ENCODE data around the gene C4orf50.
"Not testable (repeated sequence)": the region's sequence is repeated elsewhere in the genome, so short reads cannot be mapped to it uniquely, and the experiment has no call there.

Gene C4orf50

DNA sequence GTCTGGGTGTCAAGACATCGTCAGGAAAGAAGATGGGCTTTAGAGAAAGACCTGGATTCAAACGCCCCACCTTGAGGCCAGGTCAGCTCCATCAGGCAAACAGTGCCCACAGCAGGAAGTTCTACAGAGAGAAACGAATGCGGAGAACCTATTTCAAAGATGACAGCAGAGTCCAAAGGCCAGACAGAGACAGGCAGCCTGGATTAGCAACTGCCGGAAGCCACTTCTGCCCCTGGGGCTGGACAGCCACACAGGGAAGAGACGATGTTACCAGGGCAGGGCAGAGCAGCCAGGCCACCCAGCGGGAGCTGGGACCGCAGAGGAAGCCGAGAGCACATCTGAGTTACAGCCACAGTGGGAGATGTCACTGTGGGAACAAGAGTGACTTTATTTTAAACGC, 1.2 kb downstream of the C4orf50 start:
- DNase-seq (ENCODE audit: low read depth): no peak

DNA sequence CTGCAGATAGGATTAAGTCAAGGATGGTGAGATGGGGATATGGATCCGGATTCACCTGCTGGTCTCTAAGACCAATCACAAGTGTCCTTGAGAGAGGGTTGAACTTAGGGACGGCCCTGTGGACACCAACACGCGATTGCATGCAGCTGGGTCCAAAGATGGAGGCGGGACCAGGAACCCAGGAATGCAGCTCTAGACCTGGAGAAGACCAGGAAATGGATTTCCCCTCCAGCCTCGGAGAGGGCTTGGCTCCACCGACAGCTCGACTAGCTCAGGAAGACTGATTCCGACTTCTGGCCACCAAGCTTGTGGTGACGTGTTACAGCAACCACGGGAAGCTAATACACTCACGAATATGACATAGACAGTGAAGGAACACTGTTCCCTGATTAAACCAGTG, 4.7 kb downstream of the C4orf50 start:
- no peak for DNase-seq (ENCODE audit: low read depth)

DNA sequence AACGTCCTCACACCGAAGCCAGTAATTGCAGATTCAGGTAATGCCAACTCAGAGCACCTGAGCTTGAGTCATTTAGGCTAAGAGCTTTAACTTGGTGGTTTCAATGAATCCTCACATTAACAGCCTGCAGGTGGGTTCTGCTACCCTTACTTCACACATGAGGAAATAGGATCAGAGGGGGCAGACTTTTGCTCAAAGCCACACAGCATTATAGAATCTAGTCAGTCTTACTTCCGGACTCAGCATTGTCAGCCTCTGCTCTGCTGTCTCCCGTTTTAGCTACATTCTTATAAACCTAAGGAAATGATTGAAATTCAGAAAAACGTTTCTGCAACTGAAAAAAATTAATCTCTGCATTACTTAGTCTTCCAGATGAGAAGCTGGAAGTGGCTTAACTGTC, 6.0 kb downstream of the C4orf50 start:
- no peak for DNase-seq (ENCODE audit: low read depth)

DNA sequence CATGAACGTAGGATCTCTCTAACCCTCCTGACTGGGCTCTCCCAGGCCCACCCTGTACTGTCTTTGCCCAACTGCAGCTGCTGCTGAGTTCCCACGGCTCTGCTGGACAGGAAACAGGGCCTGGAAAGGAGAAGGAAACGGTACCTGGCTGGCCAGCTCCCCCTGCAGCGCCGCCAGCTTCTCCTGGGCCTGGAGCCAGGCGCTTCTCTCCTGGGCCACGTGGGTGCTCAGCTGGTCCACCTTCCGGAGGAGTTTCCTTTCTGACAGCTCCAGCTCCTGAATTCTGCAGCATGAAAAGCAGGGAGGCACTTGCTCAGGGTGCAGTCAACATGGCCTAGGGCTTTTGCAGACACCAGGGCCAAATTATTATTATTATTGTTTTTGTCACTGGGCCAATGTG, 6.5 kb downstream of the C4orf50 start:
- no peak for DNase-seq (ENCODE audit: low read depth)

DNA sequence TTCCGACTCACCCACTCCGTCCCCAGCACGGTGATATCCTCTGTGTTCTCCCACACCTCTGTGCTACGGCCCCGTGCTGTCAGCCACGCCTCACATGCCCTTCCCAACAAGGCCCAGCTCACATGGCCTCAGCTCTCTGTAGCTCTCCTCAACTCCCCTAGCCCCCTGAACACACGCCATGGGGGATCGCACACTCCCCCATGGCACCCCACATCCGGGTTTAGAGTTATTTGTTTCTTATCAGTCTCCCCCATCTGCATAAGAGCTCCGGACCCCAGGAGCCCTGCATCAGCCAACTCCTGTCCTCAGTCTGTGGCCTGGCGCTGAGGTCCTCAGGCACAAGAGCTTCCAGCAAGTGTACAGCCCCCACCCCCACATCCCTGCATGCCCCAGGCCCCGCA, 7.0 kb downstream of the C4orf50 start:
- DNase-seq (ENCODE audit: low read depth): no peak

DNA sequence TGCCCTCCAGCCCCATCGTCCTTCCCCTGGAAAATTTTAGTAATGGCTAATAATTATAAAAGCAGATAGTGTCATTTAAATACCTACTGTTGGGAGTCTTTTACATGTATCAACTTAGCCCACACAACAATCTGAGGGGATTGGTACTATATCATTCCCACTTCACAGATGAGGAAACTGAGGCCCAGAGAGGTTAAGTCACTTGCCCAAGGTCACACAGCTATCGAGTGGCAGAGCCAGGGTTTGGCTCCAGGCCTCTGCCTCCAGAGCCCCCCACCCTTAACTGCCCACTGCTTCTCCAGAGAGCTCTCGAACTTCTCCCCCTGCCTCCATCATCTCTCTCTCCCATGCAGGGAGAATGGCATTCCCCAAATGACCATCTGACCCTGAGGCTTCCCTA, 7.4 kb downstream of the C4orf50 start:
- DNase-seq (ENCODE audit: low read depth): no peak

DNA sequence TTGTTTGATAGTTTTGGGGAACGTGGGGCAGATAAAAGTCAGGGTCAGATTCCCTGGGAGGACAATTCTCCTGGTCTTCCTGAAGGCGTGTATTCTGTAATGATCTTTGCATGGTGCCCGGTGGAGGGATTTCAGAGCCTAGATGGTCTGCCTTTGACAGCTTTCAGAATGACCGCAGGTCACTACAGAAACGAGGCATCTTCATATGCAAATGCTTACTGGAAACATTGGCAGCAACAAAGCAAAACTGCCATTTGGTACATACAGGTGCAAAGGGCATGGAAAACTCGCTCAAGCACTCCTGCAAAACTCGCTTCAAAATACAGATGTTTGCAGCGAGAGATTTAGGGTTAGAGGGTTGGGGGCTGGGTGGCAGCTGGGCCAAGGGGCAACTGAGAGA, 8.8 kb downstream of the C4orf50 start:
- no peak for DNase-seq (ENCODE audit: low read depth)

DNA sequence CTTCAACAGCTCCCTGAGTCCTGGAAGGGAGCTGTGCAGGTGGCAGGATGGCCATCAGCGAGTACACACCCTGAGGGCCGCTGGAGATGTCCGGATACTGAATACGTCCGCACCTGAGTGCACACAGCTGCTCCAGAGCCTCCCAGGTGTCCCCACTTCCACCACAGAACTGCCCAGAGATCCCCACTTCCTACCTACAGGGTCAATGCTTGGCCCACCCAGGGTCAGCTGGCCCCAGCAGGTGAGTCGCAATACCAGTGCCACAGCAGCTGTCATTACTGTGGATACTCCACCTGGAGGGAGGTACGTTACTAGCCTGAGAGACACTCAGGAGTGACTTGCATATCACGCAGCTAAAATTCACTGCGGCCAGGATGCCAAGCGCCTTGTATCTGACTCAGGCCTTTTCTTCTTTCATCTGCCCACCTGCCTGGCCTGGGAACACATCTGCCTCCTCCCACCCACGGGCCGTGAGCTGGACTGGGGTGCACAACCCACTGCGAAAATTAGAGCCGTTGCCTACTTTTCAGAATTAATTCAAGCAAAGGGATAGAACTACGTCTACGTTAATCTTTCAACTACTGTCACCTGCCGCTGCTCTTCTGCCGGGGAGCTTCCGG, 9.4 kb downstream of the C4orf50 start:
- no peak for DNase-seq (ENCODE audit: low read depth)

DNA sequence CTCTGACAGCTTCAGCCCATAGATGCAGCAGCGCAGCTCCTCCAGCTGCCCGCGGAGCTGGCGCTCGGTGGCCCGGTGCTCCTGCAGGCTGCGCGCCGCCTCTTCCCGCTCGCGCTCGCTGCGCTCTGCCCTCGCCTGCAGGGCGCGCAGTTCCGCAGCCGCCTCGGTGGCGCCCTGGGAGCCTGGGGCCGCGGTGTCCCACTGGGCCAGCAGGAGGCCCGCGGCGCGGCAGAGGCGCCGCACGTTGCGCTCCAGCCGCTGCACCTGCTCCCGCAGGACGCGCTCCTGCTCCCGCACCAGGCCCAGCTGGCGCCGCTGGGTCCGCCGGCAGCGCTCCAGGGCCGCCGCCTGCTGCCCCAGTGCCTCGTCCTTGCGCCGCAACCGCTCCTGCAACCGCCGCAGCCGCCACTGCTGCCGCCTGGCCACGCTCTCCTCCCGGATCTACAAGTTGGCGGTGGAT, 10.1 kb downstream of the C4orf50 start:
- no peak for DNase-seq (ENCODE audit: low read depth)

DNA sequence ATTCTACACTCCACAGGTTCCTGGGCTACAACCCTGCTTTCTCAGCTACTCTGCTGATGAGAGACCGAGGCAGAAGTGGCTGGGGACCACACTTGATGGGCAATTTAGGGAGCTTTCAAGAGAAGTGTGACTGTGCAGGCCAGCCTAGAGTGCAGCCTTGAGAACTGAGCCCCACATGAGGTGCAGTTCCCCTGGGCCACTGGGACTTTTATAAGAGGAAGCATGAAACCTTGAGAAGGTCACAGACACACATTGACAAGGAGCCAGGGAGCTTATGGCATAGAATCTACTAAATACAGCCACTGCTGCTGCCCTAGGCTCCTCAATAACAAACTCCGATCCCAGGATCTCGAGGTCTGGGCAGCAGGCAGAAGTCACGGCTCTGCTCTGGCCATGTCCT, 13.1 kb downstream of the C4orf50 start:
- no peak for DNase-seq (ENCODE audit: low read depth)

DNA sequence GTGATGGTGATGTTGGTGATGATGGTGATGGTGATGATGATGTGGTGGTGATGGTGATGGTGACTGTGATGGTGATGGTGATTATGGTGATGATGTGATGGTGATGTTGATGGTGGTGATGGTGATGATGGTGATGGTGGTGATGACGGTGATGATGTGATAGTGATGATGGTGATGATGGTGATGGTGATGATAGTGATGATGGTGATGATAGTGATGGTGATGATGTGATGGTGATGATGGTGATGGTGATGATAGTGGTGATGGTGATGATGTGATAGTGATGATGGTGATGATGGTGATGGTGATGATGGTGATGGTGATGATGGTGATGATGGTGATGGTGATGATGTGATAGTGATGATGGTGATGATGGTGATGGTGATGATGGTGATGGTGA, 14.7 kb downstream of the C4orf50 start:
- DNase-seq (ENCODE audit: low read depth): not testable (repeated sequence)

DNA sequence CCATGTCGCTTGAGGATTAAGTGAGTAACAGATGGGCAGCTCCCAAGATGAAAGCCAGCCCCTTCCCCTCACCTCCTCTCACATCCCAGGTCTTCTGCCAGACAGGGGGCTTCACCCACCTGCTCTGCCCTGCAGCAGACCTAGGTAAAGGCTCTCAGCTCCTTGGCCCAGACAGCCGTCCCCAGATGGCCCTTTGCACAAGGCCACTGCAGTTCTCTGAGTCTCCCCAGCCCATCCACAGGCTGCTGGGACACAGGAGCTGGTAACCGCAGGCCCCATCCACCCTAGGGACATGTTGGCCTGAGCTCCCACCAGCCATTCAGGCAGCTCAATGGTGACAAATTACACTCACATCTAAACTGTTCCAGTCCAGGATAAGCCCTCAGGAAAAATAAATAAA, 15.3 kb downstream of the C4orf50 start:
- DNase-seq (ENCODE audit: low read depth): no peak

DNA sequence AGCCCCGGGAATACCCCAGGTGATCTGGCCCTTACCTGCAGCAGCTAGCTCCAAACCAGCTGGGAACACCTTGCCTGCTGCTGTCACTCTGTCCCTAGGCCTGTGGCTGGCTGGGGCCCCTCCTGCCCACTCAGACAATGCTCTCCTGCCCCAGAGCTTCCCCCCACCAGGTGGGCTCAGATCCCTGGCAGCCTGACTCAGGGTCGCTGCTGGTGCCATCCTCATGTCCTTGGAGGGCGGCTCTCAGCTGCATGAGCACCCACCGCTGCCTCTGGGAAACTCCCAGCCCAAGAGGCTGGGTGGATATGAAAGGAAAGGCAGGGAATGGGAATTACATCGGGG, 15.8 kb downstream of the C4orf50 start:
- DNase-seq (ENCODE audit: low read depth): no peak

DNA sequence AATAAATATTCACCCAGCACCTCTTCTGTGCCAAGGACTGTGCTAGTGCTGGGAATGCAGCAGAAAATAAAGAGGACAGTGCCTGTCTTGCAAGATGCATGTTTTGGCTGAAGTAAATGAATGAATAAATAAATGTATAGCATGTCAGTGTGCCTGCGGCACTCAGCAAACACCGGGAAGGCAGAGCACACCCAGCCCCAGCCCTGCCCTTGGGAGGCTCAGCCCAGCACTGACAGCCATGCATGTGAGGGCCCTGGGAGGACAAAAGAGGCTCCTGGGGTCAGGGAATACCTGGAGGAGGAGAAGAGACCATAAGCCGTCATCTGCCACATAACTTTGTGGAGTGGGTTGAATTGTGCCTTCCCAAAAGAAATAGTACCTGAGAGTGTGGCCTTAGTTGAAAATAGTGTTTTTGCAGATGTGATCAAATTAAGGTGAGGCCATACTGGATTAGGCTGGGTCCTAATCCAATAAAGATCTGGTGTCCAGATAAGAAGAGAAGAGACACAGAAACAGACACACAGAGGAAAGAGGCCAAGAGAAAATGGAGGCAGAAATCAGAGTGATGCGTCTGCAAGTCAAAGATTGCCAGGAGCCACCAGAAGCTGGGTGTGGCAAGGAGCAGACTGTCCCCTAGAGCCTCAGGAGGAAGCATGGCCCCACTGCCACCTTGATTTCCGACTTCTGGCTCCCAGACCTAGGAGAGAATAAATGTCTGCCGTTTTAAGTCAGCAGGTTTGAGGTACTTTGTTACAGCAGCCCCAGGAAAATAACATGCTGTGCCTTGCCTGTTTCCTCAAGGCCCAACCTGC, 16.3 kb downstream of the C4orf50 start:
- DNase-seq (ENCODE audit: low read depth): no peak

DNA sequence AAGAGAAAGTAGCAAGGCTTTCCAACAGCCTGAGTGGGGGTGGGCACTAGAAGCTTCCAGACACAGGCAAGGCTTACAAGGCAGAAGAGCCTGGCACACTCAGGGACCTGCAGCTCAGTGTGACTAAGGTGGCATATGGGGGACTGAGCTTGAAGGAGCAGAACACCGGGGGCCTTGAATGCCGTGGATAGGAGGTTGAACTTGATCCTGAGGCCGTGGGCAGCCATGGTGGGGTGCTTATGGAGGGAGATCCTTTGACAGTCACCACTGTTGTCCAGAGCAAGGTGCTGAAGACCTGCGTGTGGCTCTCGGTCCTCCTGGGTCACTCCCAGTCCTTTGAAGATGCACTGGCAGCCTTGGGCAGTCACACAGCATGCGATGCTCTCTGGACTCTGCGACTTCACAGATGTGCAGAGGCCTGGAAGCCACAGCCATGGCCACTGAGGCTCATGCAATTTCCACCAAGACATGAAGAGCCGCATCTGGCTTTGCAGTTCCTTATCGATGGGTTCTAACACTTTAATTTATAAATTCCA, 18.3 kb downstream of the C4orf50 start:
- DNase-seq (ENCODE audit: low read depth): no peak

DNA sequence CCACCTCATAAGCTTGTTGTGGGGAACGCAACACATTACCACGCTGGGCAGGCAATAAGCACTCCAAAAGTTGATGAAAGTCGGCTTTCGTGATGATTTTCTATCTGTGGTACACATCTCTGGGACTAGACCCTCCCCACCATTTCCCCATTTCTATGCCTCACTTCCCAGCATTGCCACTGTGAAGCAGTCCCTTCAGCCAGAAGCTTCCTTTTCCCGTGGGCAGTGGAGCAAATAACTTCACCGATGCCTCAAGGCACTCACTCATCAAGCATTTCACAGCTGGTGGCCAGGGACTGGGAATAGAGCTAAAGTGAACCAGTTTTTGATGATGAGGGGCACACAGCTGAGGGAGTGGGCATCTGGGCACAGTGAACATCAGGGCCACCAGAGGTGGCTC, 18.9 kb downstream of the C4orf50 start:
- DNase-seq (ENCODE audit: low read depth): no peak

DNA sequence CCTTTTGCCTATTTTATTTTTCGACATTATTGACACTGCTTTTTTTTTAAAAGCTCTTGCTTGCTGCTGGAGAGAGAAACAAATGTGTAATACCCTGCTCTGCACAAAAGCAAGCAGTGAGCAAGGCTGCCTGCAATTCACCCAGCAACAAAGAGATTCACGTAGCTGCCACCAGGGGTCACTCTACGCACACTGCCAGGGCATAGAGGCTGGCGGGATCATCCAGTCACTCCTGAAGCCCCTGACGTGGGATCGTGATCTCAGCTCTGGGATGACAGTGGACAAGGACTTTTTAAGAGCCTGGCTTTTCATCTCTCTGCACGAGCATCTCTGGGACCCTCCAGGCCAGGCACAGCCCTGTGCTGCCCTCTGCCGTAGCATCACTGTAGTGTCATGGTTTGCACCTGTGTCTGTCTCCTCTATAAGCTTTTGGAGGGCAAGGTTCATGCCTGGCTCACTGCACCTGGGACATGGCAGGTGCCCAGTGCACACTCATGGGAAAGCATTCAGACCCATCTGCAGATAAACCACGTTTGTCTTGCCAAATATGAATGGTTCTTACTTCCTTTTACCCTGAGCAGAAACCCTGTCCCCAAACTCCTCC, 19.8 kb downstream of the C4orf50 start:
- DNase-seq (ENCODE audit: low read depth): peak; percentile 16

DNA sequence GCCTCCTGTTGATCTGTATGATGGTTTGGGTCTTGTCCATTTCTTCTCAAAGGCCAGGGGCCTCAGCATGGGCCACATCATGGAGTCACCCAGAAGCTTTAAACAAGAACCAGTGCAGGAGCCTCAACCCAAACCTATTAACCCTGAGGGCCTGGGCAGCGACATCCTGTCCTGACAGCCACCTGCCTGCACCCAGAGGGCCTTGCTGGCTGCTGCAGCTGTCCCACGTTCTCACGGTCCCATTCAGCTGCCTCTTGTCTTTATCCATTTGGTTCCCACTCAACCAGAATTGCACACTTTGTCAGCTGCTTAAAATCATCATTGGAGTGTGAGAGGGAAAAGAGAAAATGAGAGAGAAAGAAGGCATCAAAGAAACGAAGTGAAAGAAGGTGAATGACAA, 21.6 kb downstream of the C4orf50 start:
- DNase-seq (ENCODE audit: low read depth): no peak

DNA sequence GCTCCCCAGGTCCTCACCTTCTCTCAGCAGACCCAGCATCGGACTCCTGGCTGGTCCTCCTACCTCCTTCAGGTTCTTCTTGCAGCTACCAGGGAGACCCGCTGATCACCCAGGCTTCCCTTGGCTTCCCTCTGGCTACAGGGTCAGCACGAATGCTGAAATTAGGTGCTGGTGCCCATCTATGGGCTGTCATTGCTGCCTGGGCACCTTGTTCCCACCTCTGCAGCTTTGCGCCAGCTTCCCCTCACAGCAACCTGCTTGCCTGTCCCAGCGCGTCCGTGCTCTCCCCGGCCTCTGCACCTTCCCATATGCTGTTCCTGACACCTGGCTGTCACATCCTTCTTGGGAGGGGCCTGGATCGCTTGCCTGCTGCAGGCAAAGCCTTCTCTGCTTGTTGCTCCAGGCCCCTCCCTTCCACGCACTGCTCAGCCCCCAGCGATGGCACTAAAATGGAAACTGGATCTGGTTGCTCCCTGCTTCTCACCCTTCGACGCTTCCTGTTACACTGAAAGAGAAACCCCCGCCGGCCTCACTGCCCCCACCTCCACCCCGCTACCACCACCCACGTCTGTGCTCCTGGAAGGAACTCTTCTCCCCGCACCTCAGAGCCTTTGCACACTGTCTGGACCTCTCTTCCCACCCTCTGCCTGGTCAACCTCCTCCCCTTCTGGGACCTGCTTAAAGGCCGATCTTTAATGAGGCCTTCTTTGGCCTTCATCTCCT, 22.2 kb downstream of the C4orf50 start:
- no peak for DNase-seq (ENCODE audit: low read depth)

DNA sequence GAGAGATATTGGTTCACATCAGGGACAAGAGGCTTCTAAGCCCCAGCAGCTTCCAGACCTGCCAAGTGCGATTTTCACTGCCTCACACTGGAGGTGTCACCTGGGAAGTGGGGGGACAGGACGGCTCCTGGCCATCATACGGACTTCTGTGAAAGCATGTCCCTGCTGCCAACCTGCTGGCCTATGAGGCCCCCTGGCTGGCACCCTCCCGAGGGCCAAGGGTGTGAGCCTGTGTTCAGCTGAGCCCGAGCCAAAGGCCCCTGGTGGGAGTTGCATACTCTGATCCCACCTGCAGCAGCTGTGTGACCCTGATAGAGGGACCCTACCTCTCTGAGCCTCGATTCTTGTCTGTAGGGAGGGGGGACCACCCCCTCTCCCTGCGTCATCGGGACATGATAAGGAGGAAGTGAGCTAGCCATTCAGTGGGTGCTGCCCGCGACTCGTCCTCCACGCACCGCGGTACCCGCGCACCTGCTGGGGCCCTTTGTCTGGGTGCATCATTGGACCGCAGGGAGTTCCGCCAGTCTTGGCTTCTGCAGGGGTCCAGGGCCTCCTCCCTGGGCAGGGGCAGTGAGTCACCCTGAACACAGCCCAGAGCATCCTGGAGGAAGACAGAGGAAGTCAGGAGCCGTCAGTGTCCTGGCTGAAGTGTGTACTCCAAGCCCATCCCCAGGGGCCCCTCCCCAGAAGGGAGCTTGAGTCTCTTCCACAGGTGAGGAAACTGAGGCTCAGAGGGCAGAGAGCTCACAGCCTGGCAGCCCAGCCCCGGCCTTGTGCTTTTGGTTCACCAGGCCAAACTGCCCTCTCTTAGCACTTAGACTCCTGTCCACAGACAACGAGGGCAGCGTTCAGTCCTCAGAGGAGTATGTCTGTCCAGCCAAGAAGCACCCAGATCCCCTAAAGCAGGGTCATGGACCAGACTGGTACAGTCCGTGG, 24.1 kb downstream of the C4orf50 start:
- DNase-seq (ENCODE audit: low read depth): no peak

DNA sequence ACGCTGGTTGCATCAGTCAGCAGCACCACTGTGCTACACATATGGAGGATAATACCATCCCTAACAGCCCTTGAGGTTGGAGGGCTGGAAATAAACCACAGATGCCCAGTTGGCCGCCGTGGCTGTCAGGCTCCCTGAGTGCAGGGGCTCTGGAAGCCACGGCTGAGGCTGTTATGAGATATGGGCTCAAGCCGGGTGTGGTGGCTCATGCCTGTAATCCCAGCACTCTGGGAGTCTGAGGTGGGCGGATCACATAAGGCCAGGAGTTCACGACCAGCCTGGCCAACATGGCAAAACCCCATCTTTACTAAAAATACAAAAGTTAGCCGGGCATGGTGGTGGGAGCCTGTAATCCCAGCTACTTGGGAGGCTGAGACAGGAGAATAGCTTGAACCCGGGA, 24.9 kb downstream of the C4orf50 start:
- not testable (repeated sequence) for DNase-seq (ENCODE audit: low read depth)

Data from stimulated activated CD8-positive, alpha-beta memory T cell treated with anti-CD3 and anti-CD28 coated beads, Interleukin-12 subunit alpha, Interleukin-12 subunit beta, amount 100 ng/mL, for 1 hour (primary cell).